GM18868 (cell line): ENCODE measurements around the gene CCNK.

ENCODE experiments used
- ATAC-seq: cut with Tn5 transposase; IDR thresholded peaks from one replicate; pipeline ENCODE4 v1.9.1; 2021; ENCODE audit warnings: mild to moderate bottlenecking, moderate library complexity; ENCODE audit not compliant: unreplicated experiment

CCNK gene

GRCh38 chr14:99532310-99532709, 51.1 kb downstream of the CCNK start:
- ATAC-seq: no peak

GRCh38 chr14:99534333-99534732, 53.1 kb downstream of the CCNK start:
- no peak for ATAC-seq

GRCh38 chr14:99534863-99535262, 53.7 kb downstream of the CCNK start:
- no peak for ATAC-seq

- ATAC-seq: no peak
Observed at GRCh38 chr14:99535448-99535847, 54.2 kb downstream of the CCNK start.

- no peak for ATAC-seq
Observed at GRCh38 chr14:99535908-99536778, 54.9 kb downstream of the CCNK start.

- ATAC-seq: no peak
Observed at GRCh38 chr14:99537399-99537798, 56.2 kb downstream of the CCNK start.

- ATAC-seq: no peak
Observed at GRCh38 chr14:99538275-99538674, 57.1 kb downstream of the CCNK start.

- ATAC-seq: no peak
Observed at GRCh38 chr14:99538733-99539132, 57.5 kb downstream of the CCNK start.

GRCh38 chr14:99539491-99539890, 58.3 kb downstream of the CCNK start:
- no peak for ATAC-seq

- no peak for ATAC-seq
Observed at GRCh38 chr14:99540196-99541032, 59.2 kb downstream of the CCNK start.

- ATAC-seq: no peak
Observed at GRCh38 chr14:99541211-99541610, 60.0 kb downstream of the CCNK start.

GRCh38 chr14:99541677-99542470, 60.7 kb downstream of the CCNK start:
- ATAC-seq: no peak

GRCh38 chr14:99542566-99542965, 61.4 kb downstream of the CCNK start:
- no peak for ATAC-seq

- no peak for ATAC-seq
Observed at GRCh38 chr14:99543370-99543769, 62.2 kb downstream of the CCNK start.

- ATAC-seq: no peak
Observed at GRCh38 chr14:99543985-99544384, 62.8 kb downstream of the CCNK start.

GRCh38 chr14:99544991-99545390, 63.8 kb downstream of the CCNK start:
- ATAC-seq: no peak

GRCh38 chr14:99545586-99545985, 64.4 kb downstream of the CCNK start:
- no peak for ATAC-seq

GRCh38 chr14:99546234-99546879, 65.1 kb downstream of the CCNK start:
- no peak for ATAC-seq

GRCh38 chr14:99548255-99548654, 67.0 kb downstream of the CCNK start:
- no peak for ATAC-seq

GRCh38 chr14:99548871-99549515, 67.8 kb downstream of the CCNK start:
- ATAC-seq: no peak
